ENCODE data around the gene CD226. TPM values are rescaled to one million over a fixed set of nuclear protein-coding genes. Genes with fewer than 3 reads are reported as not detected.
"Not testable (repeated sequence)": the region's sequence is repeated elsewhere in the genome, so short reads cannot be mapped to it uniquely, and the experiment has no call there.

CD226 gene
- total RNA-seq, 1 donor from 2014 or later: 0.92 TPM

DNA sequence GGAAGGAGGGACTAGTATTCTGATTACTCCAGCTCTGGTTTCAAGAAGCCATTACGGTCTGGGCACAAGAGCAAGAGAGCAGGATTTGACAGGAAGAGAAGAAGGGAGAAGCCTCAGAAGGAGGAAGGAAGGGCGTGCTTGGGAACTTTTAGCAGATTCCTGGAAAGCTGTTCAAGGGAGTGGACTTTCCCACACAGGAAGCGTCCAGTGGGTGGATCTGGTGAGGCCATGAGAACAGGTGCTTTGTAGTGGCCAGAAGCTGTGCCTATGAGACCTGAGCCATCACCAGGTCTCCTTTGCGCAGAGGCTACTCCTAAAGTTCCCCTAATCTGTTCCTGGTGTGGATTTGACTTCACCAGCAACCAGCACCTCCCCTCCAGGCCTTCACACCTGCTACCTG lies 62.3 kb downstream of the CD226 start:
- no peaks in the 10 kb centered on the region for H3K27me3 Mint-ChIP-seq
- TF ChIP-seq, protein P1, sequence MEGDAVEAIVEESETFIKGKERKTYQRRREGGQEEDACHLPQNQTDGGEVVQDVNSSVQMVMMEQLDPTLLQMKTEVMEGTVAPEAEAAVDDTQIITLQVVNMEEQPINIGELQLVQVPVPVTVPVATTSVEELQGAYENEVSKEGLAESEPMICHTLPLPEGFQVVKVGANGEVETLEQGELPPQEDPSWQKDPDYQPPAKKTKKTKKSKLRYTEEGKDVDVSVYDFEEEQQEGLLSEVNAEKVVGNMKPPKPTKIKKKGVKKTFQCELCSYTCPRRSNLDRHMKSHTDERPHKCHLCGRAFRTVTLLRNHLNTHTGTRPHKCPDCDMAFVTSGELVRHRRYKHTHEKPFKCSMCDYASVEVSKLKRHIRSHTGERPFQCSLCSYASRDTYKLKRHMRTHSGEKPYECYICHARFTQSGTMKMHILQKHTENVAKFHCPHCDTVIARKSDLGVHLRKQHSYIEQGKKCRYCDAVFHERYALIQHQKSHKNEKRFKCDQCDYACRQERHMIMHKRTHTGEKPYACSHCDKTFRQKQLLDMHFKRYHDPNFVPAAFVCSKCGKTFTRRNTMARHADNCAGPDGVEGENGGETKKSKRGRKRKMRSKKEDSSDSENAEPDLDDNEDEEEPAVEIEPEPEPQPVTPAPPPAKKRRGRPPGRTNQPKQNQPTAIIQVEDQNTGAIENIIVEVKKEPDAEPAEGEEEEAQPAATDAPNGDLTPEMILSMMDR (conservative IDR thresholded peaks at IDR 0.05): no peak
- DNase-seq (ENCODE audit: extremely low spot score, unreplicated experiment): no peak
- H3K4me1 Mint-ChIP-seq (ENCODE audit: unreplicated experiment): no peaks in the 10 kb centered on the region
- H3K4me3 Mint-ChIP-seq: no peak overlapping the region
- H3K9me3 Mint-ChIP-seq: no peaks in the 10 kb centered on the region
- H3K36me3 Mint-ChIP-seq: no peaks in the 10 kb centered on the region
- no peak overlapping the region for H3K27ac Mint-ChIP-seq

DNA sequence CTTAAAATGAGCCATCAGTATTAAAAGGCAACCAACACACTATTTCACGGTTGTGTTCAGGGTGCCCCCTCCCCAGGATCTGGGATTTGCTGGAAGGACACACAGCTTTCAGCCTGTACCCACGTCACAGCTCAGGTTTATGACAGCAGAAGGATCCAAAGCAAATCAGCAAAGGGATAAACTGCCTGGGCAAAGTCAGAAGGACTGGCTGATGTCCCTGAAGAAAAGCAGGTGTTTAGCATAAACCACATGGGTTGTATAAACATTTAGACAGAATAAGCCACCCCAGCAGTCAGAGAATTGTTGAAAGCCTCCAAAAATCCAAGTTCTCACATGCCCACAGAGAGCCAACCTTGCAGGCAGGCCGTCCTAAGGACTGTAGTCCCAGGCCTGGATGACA lies 63.9 kb downstream of the CD226 start:
- Mint-ChIP-seq H3K4me3 (no peak overlapping the region), H3K9me3 (peaks cover 2% of the 10 kb centered on the region), H3K4me1 (ENCODE audit: unreplicated experiment) (peaks cover 2% of the 10 kb centered on the region), H3K27me3 (no peaks in the 10 kb centered on the region), H3K36me3 (no peaks in the 10 kb centered on the region), H3K27ac (no peak overlapping the region)
- no peak for DNase-seq (ENCODE audit: extremely low spot score, unreplicated experiment)
- TF ChIP-seq, protein P1 (conservative IDR thresholded peaks at IDR 0.05): no peak

DNA sequence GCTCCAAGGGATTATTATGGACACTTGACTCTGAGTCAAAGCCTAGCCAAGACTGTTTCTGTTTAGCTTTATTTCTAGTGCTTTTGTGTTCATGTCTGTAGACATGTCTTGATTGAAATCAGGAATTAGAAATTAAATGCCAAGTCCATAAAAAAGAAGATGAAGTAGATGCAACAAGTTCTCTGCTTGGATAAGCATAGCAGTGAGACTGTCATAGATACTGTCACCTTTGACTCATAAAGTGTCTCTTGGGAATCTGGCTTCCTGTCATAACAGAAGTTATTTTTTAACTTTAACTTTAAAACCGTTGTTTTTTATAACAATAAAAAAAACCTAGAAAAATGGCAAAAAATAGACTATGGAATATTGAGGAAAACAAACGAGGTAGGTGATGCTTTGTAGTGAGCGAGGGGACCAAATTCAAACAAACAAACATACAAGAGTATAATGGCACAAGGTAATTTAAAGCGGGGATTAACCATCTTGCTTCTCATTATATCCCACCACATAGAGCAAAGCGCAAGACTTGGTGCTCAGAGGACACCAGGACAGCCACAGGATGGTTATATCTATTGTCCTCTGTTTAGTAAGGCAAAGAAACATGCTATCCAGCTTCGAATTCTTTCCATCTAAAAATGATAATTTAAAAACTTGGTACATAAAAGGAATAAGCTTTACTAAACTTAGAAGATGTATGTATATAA lies 64.6 kb downstream of the CD226 start:
- no peak for DNase-seq (ENCODE audit: extremely low spot score, unreplicated experiment)
- TF ChIP-seq, protein P1 (conservative IDR thresholded peaks at IDR 0.05): no peak
- no peaks in the 10 kb centered on the region for H3K36me3 Mint-ChIP-seq
- H3K27me3 Mint-ChIP-seq: no peaks in the 10 kb centered on the region
- H3K27ac Mint-ChIP-seq: no peak overlapping the region
- peaks cover 4% of the 10 kb centered on the region for H3K4me1 Mint-ChIP-seq (ENCODE audit: unreplicated experiment)
- H3K9me3 Mint-ChIP-seq: peaks cover 5% of the 10 kb centered on the region
- H3K4me3 Mint-ChIP-seq: no peak overlapping the region

DNA sequence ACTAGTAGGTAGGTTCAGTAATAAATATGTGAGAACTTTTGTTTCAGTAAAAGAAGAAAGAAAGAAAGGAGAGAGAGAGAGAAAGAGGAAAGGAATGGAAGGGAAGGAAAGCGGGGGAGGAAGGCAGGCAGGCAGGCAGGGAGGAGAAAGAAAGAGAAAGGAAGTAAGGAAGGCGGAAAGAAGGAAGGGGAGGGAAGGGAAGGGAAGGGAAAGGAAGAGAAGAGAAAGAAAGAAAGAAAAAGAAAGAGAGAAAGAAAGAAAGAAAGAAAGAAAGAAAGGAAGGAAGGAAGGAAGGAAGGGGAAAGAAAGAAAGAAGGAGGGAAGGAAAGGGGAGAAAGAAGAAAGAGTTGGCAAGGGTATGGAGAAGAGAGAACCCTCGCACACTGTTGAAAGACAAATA lies 67.6 kb downstream of the CD226 start:
- H3K27ac Mint-ChIP-seq: no peak overlapping the region
- peaks cover 4% of the 10 kb centered on the region for H3K4me1 Mint-ChIP-seq (ENCODE audit: unreplicated experiment)
- peaks cover 5% of the 10 kb centered on the region for H3K9me3 Mint-ChIP-seq
- H3K4me3 Mint-ChIP-seq: no peak overlapping the region
- H3K27me3 Mint-ChIP-seq: no peaks in the 10 kb centered on the region
- DNase-seq (ENCODE audit: extremely low spot score, unreplicated experiment): no peak
- H3K36me3 Mint-ChIP-seq: no peaks in the 10 kb centered on the region
- TF ChIP-seq, protein P1 (conservative IDR thresholded peaks at IDR 0.05): no peak

DNA sequence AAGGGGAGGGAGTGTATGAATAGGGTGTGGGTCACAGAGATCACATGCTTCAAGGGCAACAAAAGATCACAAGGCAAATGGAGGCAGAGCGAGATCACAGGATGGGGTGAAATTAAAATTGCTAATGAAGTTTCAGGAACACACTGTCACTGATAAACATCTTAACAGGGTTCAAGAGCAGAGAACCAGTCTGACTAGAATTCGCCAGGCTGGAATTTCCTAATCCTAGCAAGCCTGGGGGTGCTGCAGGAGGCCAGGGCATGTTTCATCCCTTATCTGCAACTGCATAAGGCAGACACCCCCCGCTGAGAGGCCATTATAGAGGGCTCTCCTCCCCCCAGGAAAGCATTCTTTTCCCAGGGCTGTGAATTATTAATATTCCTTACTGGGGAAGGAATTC lies 68.6 kb downstream of the CD226 start:
- H3K9me3 Mint-ChIP-seq; H3K36me3 Mint-ChIP-seq; H3K27me3 Mint-ChIP-seq; H3K27ac Mint-ChIP-seq; H3K4me3 Mint-ChIP-seq; H3K4me1 Mint-ChIP-seq (ENCODE audit: unreplicated experiment); DNase-seq (ENCODE audit: extremely low spot score, unreplicated experiment): not testable (repeated sequence)

DNA sequence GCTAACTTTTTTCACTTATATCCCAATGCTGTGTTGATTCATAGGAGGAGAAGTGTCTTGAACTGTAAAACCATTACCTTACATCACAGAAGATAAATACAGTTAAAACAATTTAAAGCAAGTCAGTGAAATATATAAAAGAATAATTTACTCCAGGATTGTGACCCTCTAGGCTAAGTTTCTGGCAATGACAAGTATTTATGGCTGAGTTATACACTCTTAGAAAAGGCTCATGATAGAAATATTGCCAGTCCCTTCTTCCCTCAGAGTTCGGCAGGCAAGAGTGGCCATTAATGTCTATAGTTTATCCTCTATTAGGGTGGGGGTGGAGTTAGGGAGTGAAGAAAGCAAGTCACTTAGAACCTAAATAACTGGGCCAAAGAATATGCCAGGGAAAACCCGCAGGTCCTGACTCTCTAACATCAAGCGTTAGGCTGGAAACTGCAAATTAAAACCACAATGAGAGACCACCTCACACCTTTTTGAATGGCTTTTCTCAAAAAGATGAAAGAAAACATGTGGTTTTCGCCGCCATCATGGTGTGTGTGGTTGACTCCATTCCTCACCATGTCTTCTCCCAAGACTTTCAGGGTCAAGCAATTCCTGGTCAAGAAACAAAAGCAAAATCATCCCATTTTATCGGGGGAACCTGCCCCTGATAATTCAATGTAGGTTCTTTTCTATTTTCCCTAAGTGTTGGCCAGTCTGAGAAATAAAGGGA lies 69.3 kb downstream of the CD226 start:
- Mint-ChIP-seq H3K27ac (no peak overlapping the region), H3K9me3 (peaks cover 5% of the 10 kb centered on the region), H3K27me3 (no peaks in the 10 kb centered on the region), H3K4me3 (no peak overlapping the region), H3K36me3 (no peaks in the 10 kb centered on the region), H3K4me1 (ENCODE audit: unreplicated experiment) (peaks cover 4% of the 10 kb centered on the region)
- TF ChIP-seq, protein P1 (conservative IDR thresholded peaks at IDR 0.05): no peak
- no peak for DNase-seq (ENCODE audit: extremely low spot score, unreplicated experiment)
